Keratinocyte (primary cell): ENCODE data around the gene RPAIN. TPM values are rescaled to one million over a fixed set of nuclear protein-coding genes. Genes with fewer than 3 reads are reported as not detected.

Experiments used
- DNase-seq: peaks from one replicate; pipeline ENCODE4 v3.0.0-alpha.2; 2011; ENCODE audit warnings: low read depth, missing footprints, low spot score
- FAIRE-seq: peaks from 2 replicates; lab custom pipeline; 2011; peaks lifted over from hg19 to GRCh38; lab: Jason Lieb, UNC
- H2AFZ ChIP-seq: 2 replicates; pipeline ENCODE4 v1.6.0; 2012; ENCODE audit warnings: low read length, control low read depth, inconsistent platforms; ENCODE audit not compliant: control insufficient read depth
- H3K27ac ChIP-seq: 2 replicates; pipeline ENCODE4 v1.5.1; 2011; ENCODE audit warnings: low read length; ENCODE audit not compliant: control insufficient read depth, insufficient read depth
- H3K27me3 ChIP-seq: 3 replicates; pipeline ENCODE4 v1.6.0; 2011; ENCODE audit warnings: low read length; ENCODE audit not compliant: control insufficient read depth, insufficient read depth; ENCODE audit errors: extremely low read depth
- H3K36me3 ChIP-seq, 2 experiments: 2 replicates in 1 of 2; 3 replicates in 1 of 2; pipeline ENCODE4 v1.5.1; 2011; ENCODE audit warnings: low read length in 2 of 2, mild to moderate bottlenecking in 1 of 2; ENCODE audit not compliant: control insufficient read depth in 2 of 2, insufficient read depth in 2 of 2; ENCODE audit errors: extremely low read depth in 1 of 2
- H3K4me1 ChIP-seq: 3 replicates; pipeline ENCODE4 v1.5.1; 2011; ENCODE audit warnings: low read length; ENCODE audit not compliant: control insufficient read depth, insufficient read depth; ENCODE audit errors: extremely low read depth
- H3K4me2 ChIP-seq: 3 replicates; pipeline ENCODE4 v1.6.0; 2011; ENCODE audit warnings: low read depth, low read length; ENCODE audit not compliant: control insufficient read depth, insufficient read depth; ENCODE audit errors: extremely low read depth
- H3K4me3 ChIP-seq, 3 experiments: fragments of 200-600 bp in 1 of 3; sonication (generic) in 1 of 3; 2 replicates in 2 of 3; 3 replicates in 1 of 3; pipeline ENCODE4 v1.5.1; 2011 to 2016; ENCODE audit warnings: low read length in 3 of 3, mild to moderate bottlenecking in 3 of 3, control low read depth in 2 of 3, inconsistent platforms in 1 of 3, low read depth in 1 of 3, mixed read lengths in 1 of 3, mixed run types in 1 of 3, moderate library complexity in 1 of 3; ENCODE audit not compliant: control insufficient read depth in 2 of 3, insufficient read depth in 2 of 3; ENCODE audit errors: extremely low read depth in 1 of 3
- H3K79me2 ChIP-seq: 2 replicates; pipeline ENCODE4 v1.6.0; 2012; ENCODE audit warnings: low read length; ENCODE audit not compliant: control insufficient read depth, insufficient read depth
- H3K9ac ChIP-seq: 3 replicates; pipeline ENCODE4 v1.6.0; 2011; ENCODE audit warnings: low read length; ENCODE audit not compliant: control insufficient read depth, insufficient read depth; ENCODE audit errors: extremely low read depth
- H3K9me1 ChIP-seq: 3 replicates; pipeline ENCODE4 v1.6.0; 2011; ENCODE audit warnings: low read length; ENCODE audit not compliant: control insufficient read depth, insufficient read depth; ENCODE audit errors: extremely low read depth
- H3K9me3 ChIP-seq: 2 replicates; pipeline ENCODE4 v1.5.1; 2012; ENCODE audit warnings: low read depth, low read length; ENCODE audit not compliant: control insufficient read depth
- H4K20me1 ChIP-seq: 3 replicates; pipeline ENCODE4 v1.6.0; 2011; ENCODE audit warnings: low read length; ENCODE audit not compliant: control insufficient read depth, insufficient read depth; ENCODE audit errors: extremely low read depth
- CTCF ChIP-seq, 3 experiments: IDR thresholded peaks in 1 of 3; conservative IDR thresholded peaks in 1 of 3; optimal IDR thresholded peaks in 1 of 3; 2 replicates in 2 of 3; 3 replicates in 1 of 3; pipeline versions ENCODE3 to v1.5.1; 2011; ENCODE audit warnings: low read length in 3 of 3, mild to moderate bottlenecking in 3 of 3, moderate library complexity in 2 of 3, control low read depth in 1 of 3, inconsistent platforms in 1 of 3; ENCODE audit not compliant: insufficient read depth in 2 of 3; ENCODE audit errors: extremely low read depth in 1 of 3
- EZH2 ChIP-seq: IDR thresholded peaks from one replicate; pipeline ENCODE4 v1.6.1; 2012; ENCODE audit warnings: inconsistent platforms, mild to moderate bottlenecking, low read length, moderate library complexity
- dilution Hi-C: fragments of 300-500 bp; cut with MboI; formaldehyde crosslinking; loops from one replicate; pipeline ENCODE4 v1.7.0; 2020; ENCODE audit warnings: low sequenced_read_pairs; ENCODE audit not compliant: extremely low pct_ligation_motif_present
- polyA plus RNA-seq, 5 experiments: library from polyadenylated mRNA; depleted of rRNA in 3 of 5; stranded (reverse) in 3 of 5; stranded (forward) in 1 of 5; unstranded in 1 of 5; fragments of >200 nt; gene quantifications; 1 replicate in 1 of 5; 2 replicates in 3 of 5; 3 replicates in 1 of 5; pipeline versions ENCODE4 v1.2.1 to v1.2.3, GENCODE V29; 2011 to 2012; ENCODE audit warnings: missing spikeins in 2 of 5, low read depth in 1 of 5, low replicate concordance in 1 of 5

Gene RPAIN
- polyA plus RNA-seq, 1 donor (not counting 4 experiments of a cell fraction or from before 2014, with no cell fraction given), result 22.5 TPM

GRCh38 chr17:5446786-5447185, 26.8 kb downstream of the RPAIN start:
- no peak overlapping the region for H3K9ac ChIP-seq
- H2AFZ ChIP-seq, result no peak overlapping the region
- DNase-seq, result no peak
- H3K36me3 ChIP-seq, result peaks cover 22 to 49% of the 10 kb centered on the region in 2 experiments
- dilution Hi-C loops, result no loop called here
- H4K20me1 ChIP-seq, result no peaks in the 10 kb centered on the region
- peaks cover 4% of the 10 kb centered on the region for H3K79me2 ChIP-seq
- H3K4me2 ChIP-seq, result no peak overlapping the region
- no peaks in the 10 kb centered on the region for H3K9me1 ChIP-seq
- no peaks in the 10 kb centered on the region for H3K27me3 ChIP-seq
- TF ChIP-seq EZH2, result no peak
- TF ChIP-seq CTCF (optimal IDR thresholded peaks at IDR 0.05 in 1 of 3, IDR thresholded peaks at IDR 0.05 in 1 of 3, conservative IDR thresholded peaks at IDR 0.05 in 1 of 3; ENCODE audit: extremely low read depth in 1 of 3, insufficient read depth in 2 of 3, low read length in 3 of 3), result no peak
- H3K27ac ChIP-seq, result no peak overlapping the region
- no peaks in the 10 kb centered on the region for H3K9me3 ChIP-seq
- no peak overlapping the region for H3K4me3 ChIP-seq
- no peaks in the 10 kb centered on the region for H3K4me1 ChIP-seq
- FAIRE-seq, result no peak

GRCh38 chr17:5464717-5465507, 44.9 kb downstream of the RPAIN start:
- H3K9me3 ChIP-seq, result no peaks in the 10 kb centered on the region
- H3K27me3 ChIP-seq, result no peaks in the 10 kb centered on the region
- H3K27ac ChIP-seq, result no peak overlapping the region
- dilution Hi-C loops, result no loop called here
- H3K36me3 ChIP-seq, result peaks cover 2 to 9% of the 10 kb centered on the region in 2 experiments
- peaks cover 2% of the 10 kb centered on the region for H3K9me1 ChIP-seq
- no peak for TF ChIP-seq EZH2
- no peak for TF ChIP-seq CTCF (optimal IDR thresholded peaks at IDR 0.05 in 1 of 3, IDR thresholded peaks at IDR 0.05 in 1 of 3, conservative IDR thresholded peaks at IDR 0.05 in 1 of 3; ENCODE audit: extremely low read depth in 1 of 3, insufficient read depth in 2 of 3, low read length in 3 of 3)
- H3K4me3 ChIP-seq, result no peak overlapping the region
- no peaks in the 10 kb centered on the region for H4K20me1 ChIP-seq
- H3K79me2 ChIP-seq, result peaks cover 67% of the 10 kb centered on the region
- H3K4me1 ChIP-seq, result peaks cover 8% of the 10 kb centered on the region
- H3K4me2 ChIP-seq, result no peak overlapping the region
- DNase-seq (no peak), FAIRE-seq (no peak)
- no peak overlapping the region for H2AFZ ChIP-seq
- no peak overlapping the region for H3K9ac ChIP-seq
